Colonic mucosa (tissue), 4 donors: ENCODE data around the gene OVCH1. TPM values are rescaled to one million over a fixed set of nuclear protein-coding genes. Genes with fewer than 3 reads are reported as not detected.

Experiments used
- DNase-seq: peaks from one replicate; pipeline ENCODE4 v3.0.0-alpha.2; 2020
- H3K27ac ChIP-seq: fragments of 200-600 bp; one replicate; pipeline ENCODE4 v1.8.0; 2021
- H3K27me3 ChIP-seq: fragments of 200-600 bp; one replicate; pipeline ENCODE4 v1.8.0; 2021
- H3K36me3 ChIP-seq: fragments of 200-600 bp; one replicate; pipeline ENCODE4 v1.8.0; 2021
- H3K4me1 ChIP-seq: fragments of 200-600 bp; one replicate; pipeline ENCODE4 v1.8.0; 2021; ENCODE audit warnings: mild to moderate bottlenecking
- H3K4me3 ChIP-seq: fragments of 200-600 bp; one replicate; pipeline ENCODE4 v1.8.0; 2021
- H3K9ac ChIP-seq, 2 donors: one replicate each; pipeline ENCODE4 v1.7.0; 2013; ENCODE audit warnings: control low read depth in 2 of 2, low read depth in 2 of 2, low read length in 2 of 2
- H3K9me3 ChIP-seq: fragments of 200-600 bp; one replicate; pipeline ENCODE4 v1.8.0; 2021
- CTCF ChIP-seq: fragments of 200-600 bp; IDR thresholded peaks from one replicate; pipeline ENCODE4 v1.8.0; 2022; ENCODE audit warnings: antibody characterized with exemption, mild to moderate bottlenecking
- intact Hi-C: fragments of 100-400 bp; cut with DNase I; formaldehyde crosslinking; loops from one replicate; pipeline ENCODE4 v1.14.1; 2022
- total RNA-seq, 2 donors: library from RNA; stranded (reverse); fragmentation: NEBNext Ultra II Directional in 1 of 2; extraction: Animal tissue kit (Norgen Biotek cat#: 25700) in 1 of 2; gene quantifications; one replicate each; pipeline ENCODE4 v1.2.1, GENCODE V29; 2021
- donor health status: healthy.
- donor health status: DM: no; HTN: no; CAD: no.
- donor health status: DM: no; HTN: no; CAD: no.

Gene OVCH1
- total RNA-seq, 2 donors from 2014 or later, result not detected

GRCh38 chr12:29382251-29382650 lies 115.2 kb downstream of the OVCH1 start:
- Histone ChIP-seq H3K27ac (no peak overlapping the region), H3K9me3 (no peaks in the 10 kb centered on the region), H3K4me3 (no peak overlapping the region), H3K4me1 (no peaks in the 10 kb centered on the region), H3K36me3 (no peaks in the 10 kb centered on the region), H3K27me3 (no peaks in the 10 kb centered on the region), H3K9ac (no peak overlapping the region)
- no peak for DNase-seq
- intact Hi-C loops, result no loop called here
- TF ChIP-seq CTCF, result no peak

- peak; percentile 96 for DNase-seq
- intact Hi-C loops, result no loop called here
- Histone ChIP-seq H3K4me3 (peak within 1 kb of the TSS; percentile 77), H3K4me1 (no peaks in the 10 kb centered on the region), H3K9me3 (no peaks in the 10 kb centered on the region), H3K9ac (peak within 1 kb of the TSS; percentile 99 to 100), H3K36me3 (no peaks in the 10 kb centered on the region), H3K27ac (peak within 1 kb of the TSS; percentile 76), H3K27me3 (no peaks in the 10 kb centered on the region)
- TF ChIP-seq CTCF, result no peak
Measured at GRCh38 chr12:29380536-29381523, 116.7 kb downstream of the OVCH1 start, which contains the start of gene ERGIC2. ERGIC2 (minus strand) TSS chr12:29381172; CDS start chr12:29371633, 9,539 bp downstream.

Other genes starting within 250 kb of the OVCH1 start
- 10 to 100 TPM; 59.6 to 60.0 TPM for gene ERGIC2, start 116.5 kb downstream of the OVCH1 start, total RNA-seq